ENCODE measurements around the gene GRIK5.

GRIK5 gene

DNA sequence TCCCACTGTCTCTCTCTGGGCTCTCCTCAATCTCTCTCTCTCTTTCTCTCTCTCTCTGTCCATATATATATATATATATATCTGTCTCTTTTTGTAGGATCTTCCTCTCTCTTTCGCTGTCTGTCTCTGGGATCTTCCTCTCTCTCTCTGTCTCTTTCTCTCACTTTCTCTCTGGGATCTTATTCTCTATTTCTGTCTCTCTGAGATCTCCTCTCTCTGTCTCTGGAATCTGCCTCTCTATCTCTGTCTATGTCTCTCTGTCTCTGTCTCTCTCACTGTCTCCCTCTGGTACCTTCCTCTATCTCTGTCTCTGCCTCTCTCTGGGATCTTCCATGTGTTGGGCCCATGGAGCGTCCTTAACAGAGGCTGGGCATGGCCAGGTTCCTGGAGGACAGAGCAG is 79.4 kb downstream of the GRIK5 start:
- DNase-seq (ENCODE audit: low read depth in 2 of 2): no peak

DNA sequence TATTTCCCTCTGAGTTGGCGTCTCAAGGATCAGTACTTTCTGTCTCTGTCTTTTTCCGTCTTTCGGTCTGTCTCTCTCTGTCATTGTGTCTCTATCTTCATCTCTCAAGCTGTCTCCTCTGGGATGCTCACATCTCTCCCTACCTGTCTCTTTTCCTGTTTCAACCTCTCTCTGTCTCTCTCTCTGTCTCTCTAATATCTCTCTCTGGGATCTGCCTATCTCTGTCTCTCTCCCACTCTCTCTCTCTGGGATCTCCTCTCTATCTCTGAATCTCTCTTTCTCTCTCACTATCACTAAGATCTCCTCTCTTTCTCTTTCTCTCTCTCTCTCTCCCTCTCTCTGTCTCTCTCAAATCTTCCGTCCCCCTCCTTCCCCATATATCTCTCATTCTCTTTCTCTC is 80.0 kb downstream of the GRIK5 start:
- DNase-seq (ENCODE audit: low read depth in 2 of 2): no peak

DNA sequence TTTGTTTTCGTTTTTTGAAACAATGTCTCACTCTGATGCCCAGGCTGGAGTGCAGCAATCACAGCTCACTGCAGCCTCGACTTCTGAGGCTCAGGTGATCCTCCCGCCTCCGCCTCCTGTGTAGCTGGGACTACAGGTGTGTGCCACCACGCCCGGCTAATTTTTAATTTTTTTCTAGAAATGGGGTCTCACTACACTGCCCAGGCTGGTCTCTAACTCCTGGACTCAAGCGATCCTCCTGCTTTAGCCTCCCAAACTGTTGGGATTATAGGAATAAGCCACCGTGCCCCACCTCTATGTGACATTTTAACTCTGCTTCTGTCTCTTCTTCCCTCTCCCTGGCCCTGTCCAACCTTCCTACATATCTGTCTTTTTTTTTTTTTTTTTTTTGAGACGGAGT is 81.1 kb downstream of the GRIK5 start:
- DNase-seq (ENCODE audit: low read depth in 2 of 2): no peak

DNA sequence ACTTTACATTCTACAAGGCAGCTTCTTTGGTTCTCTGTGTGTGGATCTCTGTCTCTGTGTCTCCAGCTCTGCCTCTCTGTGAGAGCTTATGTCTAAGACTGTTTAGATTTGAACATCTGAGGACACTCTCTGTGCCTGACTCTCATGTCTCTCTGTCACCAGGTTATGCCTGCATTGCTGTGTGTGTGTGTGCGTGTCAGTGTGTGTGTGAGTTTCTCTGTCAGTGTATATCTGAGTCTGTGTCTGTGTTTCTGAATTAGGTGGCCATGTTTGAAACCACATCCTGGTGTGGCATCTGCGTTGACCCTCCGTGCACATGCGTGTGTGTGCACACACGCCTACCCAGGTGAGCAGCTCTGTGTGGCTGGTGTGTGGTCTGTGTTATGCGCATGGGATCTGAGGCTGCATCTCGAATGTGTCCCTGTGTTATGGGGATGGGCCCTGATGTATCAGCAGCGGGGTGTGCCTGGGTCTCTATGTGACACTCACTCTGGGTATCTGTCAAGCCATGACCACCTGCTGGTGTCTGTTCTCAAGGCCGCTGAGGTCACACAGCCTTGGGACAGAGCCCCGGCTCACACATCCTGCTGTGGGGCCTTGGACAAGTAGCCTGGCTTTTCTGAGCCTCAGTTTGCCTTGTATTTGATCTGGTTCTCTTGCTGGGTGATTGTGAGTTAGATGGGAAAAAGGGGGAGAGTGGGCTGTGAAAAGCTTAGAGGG is 82.7 kb downstream of the GRIK5 start:
- no peak for DNase-seq (ENCODE audit: low read depth in 2 of 2)

DNA sequence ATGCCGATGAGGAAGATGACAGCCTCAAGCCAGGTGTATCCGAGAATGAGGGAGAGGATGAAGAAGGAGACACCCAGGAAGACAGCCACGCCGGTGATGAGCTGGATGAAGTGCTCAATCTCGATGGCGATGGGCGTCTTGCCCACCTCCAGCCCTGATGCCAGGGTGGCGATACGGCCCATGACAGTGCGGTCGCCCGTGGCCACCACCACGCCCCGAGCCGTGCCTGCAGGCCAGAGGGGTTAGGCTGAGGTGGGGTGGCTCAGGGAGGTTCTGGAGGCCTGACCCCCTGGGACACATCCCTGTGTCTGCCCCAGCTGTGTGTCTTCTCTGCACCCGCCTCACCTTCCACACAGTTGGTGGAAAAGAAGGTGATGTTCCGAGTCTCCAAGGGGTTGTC is 85.0 kb downstream of the GRIK5 start:
- no peak for DNase-seq (ENCODE audit: low read depth in 2 of 2)

DNA sequence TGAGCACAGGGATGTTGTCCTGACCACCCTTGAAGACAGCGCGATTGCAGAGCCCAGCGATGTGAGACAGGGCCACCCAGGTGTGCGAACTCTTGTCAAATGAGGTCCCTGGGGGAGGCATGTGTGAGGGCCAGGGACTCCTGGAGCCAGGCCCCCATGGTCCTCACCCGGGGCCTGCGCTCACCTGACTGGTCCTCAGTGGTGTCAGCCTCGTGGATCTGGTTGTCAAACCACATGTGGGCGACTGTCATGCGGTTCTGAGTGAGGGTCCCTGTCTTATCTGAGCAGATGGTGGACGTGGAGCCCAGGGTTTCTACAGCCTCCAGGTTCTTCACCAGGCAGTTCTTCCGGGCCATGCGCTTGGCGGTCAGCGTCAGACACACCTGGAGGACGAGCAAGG is 88.3 kb downstream of the GRIK5 start:
- no peak for DNase-seq (ENCODE audit: low read depth in 2 of 2)

DNA sequence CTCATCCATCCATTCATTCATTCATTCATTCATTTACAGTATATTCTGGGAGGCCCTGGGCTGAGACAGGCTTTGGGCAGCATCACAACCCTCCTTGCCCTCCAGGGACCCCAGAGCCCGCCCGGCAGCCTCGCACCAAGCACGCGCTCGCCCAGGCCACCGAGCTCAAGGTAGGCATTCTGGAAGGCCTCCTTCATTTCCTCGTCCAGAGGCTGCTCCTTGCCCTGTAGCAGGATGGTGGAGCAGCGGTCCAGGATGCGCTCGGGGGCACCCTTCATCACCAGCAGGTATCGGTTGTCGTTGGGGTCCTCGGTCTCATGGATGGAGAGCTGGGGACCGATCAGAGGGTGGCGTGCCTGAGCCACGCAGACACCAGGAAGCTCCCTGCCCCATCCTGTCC is 91.5 kb downstream of the GRIK5 start:
- DNase-seq (ENCODE audit: low read depth in 2 of 2): no peak

DNA sequence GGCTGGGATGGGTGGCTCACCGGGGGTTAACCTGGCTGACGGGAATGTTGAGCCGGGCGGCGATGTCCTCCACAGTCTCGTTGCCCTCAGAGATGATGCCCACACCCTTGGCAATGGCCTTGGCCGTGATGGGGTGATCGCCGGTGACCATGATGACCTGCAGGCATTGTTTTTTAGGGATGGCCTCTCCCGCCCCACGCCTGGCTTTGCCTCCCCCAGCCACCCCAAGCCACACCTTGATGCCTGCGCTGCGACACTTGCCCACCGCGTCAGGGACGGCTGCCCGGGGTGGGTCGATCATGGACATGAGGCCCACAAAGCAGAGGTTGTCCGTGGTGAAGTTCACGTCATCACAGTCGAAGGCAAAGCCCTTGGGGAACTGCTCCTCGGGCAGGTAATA is 92.1 kb downstream of the GRIK5 start:
- DNase-seq (ENCODE audit: low read depth in 2 of 2): no peak

DNA sequence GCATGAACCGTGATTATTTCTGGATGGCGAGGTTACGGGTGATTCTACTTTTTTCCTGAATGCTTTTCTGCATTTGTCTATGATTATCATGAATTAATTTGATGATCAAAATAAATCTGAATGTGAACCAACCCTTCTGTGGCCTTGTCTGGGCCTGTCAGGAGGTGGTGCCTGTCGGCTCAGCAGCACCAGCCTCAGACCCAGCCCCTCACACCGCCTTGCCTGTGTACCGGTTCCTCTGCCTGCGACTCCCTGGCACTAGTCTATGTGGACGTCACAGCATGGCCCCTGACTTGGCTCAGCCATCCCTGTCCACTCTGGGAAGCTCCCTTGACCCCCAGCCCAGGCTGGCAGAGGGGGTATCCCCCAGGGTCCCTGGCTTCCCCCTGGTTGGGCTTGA is 95.4 kb downstream of the GRIK5 start:
- no peak for DNase-seq (ENCODE audit: low read depth in 2 of 2)

DNA sequence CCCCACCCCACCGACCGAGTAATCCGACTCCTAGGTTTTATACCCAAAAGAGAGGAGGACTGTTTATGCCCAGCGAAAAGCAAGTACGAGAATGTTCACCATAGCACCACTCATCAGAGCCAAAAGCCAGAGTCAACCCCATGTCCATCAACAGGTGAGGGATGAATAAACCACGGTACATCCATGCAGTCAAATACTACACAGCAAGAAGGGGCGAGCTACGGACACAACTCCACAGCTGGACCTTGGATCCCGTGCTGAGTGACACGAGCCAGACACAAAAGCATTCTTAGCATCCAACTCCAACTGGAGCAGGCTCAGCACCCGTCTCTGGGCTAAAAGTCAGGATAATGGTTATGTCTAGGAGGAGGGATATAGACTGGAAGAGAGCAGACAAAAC is 98.6 kb downstream of the GRIK5 start:
- no peak for DNase-seq (ENCODE audit: low read depth in 2 of 2)

DNA sequence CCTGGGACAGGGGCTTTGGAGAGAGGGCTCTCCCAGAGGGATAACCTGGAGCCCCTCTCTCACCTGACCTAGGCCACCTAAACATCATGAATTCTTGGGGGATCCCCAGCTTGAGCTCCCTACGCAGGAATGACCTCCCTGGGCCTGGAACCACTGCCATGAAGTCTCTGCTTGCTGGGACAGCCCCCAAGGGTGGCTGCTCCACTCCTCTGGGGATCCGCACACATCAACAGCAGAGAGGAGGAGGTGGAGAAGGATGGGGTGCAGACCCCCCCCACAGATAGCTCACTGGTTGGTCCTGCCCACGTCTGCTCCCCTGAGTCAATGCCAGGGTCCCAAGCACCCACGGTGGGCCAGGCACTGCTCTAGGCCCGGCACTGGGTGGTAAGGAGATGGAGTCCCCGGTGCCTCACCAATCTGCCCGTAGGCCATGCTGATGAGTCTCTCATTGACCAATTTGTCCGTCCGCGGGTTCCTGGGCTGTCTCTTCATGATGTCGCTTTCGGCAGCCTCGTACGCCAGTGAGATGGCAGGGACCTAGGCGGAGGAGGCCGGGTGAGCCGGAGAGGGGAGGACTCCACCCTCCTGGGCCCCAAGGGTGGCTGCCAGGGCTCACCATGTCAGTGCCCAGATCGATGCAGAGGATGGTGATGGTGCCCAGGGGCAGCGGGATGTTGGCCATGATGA is 100.1 kb downstream of the GRIK5 start:
- no peak for DNase-seq (ENCODE audit: low read depth in 2 of 2)

DNA sequence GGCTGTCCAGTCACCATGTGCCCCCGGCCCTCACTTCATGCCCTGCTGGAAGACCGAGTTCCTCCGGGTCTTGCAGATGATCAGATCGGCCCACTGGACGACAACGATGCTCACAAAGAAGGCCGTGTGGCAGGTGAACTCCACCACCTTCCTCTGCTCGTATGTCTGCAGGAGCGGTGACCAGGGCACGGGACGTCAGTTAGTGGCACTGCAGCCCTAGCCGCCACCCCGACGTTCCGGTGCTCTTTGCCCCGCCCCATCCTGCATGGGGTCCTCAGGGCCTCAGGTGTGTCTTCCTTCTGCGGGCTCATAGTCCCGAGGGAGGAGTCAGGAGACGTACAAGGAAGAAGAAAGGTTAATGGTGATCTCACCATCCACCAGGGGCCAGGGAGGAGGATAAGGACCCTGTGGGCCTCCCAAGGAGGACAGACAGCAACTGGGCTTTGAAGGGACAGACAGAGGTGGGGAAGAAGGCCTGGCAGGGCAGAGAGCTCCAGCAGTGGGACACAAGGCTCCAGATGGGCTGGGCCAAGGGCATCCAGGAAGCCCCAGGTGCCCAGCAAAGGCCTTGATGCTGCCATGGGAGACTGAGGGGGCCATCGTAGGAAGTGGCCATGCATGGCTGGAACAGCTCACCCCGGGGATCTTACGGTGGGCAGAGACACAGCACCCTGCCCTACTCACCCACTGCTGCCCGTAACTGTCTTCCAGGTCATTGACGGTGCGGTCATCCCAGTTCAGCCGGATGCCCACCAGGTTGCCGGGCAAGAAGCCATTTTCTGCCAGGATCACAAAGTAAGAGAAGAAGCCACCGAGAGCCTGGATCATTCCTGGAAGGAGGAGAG is 101.0 kb downstream of the GRIK5 start:
- DNase-seq (ENCODE audit: low read depth in 2 of 2): no peak

DNA sequence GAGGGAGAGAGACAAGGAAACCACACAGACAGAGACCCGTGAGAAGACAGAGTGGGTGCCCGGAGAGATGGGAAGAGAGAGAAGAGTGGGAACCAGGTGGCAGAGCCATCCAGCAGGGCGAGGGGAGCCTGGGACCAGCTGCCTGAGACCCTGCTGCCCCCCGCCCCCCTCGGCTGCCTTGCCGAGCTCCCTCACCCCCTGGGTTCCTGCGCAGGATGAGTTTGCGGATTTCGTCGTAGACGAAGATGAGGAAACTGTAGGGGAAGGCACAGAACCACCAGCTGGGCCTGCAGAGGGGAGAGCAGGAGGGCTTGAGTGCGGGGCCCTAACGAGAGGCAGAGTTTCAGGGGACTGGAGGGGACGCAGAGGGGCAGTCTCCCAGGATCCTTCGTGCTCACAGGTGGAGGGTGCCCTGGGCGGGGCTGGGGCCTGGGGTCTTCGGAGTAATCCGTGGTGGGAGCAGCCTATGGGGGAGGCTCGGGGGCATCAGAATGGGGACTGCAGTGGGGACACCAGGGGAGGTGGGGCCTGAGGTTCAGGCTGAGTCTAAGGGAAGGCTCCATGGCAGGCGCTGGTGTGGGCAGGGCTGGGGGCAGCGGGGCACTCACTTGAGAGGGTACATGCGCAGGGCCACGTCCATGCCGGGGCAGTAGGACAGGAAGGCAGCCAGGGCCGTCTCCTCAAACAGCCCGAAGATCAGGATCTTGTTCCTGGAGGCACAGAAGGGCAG is 102.8 kb downstream of the GRIK5 start:
- DNase-seq (ENCODE audit: low read depth in 2 of 2): no peak

DNA sequence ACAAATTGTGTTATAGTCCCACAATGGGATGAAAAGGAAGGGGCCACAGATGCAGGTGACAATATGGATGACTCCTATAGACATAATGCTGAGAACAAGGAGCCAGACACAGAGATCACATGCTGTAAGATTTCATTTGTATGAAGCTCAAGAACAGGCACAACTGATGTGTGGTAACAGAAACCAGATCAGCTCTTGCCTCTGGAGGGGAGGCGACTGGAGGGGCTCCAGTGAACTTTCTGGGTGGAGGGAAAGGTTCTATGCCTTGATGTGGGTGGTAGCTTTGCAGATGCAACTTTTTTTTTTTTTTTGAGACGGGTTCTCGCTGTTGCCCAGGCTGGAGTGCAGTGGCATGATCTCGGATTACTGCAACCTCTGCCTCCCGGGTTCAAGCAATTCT is 104.9 kb downstream of the GRIK5 start:
- no peak for DNase-seq (ENCODE audit: low read depth in 2 of 2)

DNA sequence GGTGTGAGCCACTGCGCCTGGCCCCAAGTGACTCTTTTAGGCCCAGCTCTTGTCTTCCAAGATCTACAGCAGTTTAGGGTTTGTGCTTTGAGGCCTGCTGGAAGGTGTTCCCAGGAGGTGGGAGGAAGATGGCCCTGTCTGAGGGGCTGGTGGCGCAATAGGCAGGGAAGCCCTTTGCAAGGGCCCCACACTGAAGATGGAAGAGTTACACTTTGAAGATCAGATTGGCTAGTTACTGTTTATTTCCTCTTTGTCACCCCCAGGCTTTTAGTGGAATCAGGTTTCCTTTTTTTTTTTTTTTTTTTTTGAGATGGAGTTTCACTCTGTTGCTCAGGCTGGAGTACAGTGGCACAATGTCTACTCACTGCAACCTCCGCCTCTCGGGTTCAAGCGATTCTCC is 109.0 kb downstream of the GRIK5 start:
- no peak for DNase-seq (ENCODE audit: low read depth in 2 of 2)

DNA sequence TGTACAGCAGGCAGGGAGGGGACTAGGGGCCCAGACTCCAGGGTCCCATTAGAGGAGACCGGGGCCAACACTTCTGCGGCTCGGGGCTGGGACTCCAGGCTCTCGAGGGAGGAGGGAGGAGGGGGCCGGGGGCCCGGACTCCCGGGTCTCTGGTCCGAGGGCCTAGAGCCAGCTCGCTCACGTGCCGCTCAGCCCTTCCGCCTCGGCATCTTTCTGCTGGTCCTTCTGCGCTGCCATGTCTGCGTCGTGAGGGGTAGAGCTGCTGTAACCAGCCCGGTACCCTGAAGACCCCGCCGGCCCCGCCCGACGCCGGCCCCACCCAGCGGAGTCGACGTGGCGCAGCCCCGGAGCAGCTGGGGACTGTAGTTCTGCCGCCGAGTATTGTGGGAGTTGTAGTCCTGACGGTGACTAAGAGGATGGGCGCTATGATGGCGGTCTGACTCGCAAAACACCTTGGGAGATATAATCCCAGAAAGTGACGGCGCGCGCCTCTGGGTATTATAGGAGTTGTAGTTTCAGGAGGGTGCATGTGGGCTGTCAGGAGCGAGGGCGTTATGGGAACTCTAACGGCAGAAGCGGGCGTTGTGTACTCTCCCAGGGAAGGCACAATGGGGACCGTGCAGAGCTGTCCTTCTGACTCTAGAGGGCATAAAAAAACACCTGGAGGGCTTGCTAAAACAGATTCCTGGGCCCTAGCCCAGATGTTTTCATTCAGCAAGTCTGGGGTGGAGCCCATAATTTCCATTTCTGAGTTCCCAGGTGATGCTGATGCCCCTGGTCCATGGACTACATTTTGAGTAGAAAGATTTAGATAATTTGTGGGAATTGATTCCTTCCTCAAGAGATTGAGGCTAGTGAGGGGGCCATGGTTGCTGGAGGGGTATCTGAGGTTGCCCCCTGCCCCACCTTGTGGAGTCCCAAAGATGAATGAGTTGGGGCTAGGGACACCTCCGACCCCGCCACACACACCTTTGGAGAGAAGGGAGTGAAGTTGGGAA is 110.7 kb downstream of the GRIK5 start, which contains the start of gene RABAC1:
Gene RABAC1 (minus strand): TSS at position 266 of the 998 bp plus-strand sequence. CDS start 29 bp downstream, at position 237.
- peak; percentile 75 to 86 for DNase-seq (ENCODE audit: low read depth in 2 of 2)

DNA sequence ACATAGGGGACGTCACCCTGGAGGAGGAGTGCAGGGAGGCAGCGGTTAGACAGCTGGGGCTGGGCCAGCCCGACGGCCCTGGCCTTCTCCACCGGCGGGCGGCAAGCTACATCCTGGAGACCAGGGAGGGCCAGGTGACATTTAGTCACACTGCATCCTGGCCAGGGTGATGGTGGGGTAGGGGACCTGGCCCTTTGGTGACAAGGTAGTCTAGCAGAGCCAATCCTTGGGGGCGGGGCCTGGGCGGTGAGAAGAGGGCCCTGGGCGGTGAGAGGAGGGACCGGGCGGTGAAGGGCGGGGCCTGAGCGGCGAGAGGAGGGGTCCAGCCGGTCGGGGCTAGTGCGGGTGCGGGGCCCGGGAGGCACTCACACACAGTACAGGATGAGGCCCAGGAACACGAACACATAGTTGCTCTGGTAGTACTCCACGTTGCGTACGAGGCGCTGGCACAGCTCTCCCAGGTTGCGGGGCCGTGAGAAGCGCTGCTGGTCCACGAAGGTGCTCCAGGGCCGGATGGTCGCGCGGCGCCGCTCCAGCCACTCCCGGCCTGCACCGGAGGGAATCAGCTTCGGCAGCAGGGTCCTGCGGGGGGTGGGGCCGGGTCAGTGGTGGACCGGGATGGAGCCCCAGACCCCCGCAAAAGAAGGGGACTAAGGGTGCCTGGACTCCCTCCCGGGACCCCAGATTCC is 111.5 kb downstream of the GRIK5 start:
- DNase-seq (ENCODE audit: low read depth in 2 of 2): peak; percentile 66 to 88

DNA sequence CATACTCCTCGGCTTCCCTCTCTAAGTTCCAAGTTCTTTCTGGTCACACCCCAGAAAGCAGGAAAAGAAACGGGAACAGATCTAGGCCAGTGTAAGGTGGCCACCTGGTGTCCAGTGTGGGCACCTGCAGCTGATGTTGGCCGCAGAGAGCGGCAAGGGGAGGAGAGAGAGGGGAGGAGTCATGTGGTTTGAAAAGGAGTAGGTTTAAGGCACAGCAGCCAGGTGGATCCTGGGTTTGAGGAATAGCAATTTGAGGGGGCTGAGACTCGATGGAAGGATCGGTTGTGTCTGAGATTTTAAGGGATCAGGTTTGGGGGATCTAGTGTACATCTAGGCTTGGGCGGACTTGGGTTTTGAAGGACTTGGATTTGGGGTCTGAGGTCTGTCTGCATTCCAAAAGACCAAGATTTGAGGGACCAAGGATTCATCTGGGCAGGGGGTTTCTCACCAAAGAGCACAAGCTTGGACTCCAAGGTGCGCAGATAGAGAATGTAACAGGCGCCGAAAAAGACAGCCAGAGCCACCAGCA is 112.1 kb downstream of the GRIK5 start:
- no peak for DNase-seq (ENCODE audit: low read depth in 2 of 2)

DNA sequence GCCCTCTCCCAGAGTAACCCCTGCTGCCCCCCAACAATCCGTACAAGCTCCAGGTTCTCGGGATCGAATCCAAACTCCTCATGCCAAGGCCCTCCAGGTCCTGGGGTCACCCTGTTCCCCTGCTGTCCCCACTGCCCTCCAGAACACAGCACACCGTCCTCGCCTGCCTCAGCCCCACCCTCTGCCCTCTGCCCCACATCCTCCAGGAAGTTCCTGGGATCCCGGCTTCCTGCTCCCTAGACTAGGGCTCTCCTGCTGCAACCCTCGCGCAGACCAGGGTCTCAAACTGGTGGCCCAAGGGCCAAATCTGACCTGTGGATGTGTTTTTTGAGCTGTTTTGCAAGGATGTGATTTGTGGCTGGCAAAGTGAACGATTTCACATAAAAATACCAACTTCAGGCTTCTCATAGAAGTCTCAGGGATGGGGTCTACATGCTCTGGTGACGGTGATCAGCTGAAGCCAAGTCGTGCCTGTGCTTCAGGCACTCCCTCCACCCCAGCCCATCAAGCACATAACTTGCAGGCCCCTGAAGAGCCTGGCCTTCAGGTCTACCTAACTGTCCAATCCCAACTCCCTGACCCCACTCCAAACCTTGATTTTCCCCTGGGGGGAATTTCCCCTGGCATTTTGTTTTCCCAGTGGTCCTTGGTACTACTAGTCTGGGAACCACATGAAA is 112.7 kb downstream of the GRIK5 start:
- no peak for DNase-seq (ENCODE audit: low read depth in 2 of 2)
